ENCODE results near the gene MSI1.

DNA sequence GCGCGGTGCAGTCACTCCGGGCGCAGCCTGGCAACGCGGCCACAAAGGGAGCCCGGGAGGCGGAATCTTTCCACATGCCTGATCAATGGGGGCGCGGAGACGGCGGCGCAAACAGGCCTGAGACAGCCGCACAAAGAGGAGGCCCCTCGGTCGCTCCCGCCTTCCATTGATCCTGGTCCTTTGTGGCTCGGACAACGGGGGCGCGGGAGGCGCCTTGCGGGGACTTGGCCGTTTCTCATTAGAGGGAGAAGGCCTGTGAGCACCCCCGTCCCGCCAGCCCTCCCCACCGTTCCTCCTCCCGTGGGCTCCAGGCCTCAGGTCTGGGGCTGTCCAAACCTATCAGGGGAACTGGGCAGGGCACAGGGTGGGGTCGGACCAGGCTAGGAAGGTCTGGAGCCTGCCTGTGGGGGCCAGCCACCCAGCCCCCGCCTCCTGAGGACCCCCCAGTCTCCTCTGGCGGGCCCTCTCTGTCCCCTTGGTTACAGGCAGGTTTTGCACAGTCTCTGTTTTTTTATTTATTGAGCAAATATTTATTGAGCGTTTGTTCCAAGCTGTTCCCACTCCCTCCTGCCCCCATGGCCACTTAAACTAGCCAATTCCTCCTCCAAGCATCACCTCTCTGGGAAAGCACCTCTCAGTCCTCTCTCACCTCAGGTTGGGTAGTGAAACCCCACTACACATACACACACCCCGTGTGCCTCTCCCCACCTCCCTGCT is 29.0 kb upstream of the MSI1 start:
- TF ChIP-seq, protein P1, sequence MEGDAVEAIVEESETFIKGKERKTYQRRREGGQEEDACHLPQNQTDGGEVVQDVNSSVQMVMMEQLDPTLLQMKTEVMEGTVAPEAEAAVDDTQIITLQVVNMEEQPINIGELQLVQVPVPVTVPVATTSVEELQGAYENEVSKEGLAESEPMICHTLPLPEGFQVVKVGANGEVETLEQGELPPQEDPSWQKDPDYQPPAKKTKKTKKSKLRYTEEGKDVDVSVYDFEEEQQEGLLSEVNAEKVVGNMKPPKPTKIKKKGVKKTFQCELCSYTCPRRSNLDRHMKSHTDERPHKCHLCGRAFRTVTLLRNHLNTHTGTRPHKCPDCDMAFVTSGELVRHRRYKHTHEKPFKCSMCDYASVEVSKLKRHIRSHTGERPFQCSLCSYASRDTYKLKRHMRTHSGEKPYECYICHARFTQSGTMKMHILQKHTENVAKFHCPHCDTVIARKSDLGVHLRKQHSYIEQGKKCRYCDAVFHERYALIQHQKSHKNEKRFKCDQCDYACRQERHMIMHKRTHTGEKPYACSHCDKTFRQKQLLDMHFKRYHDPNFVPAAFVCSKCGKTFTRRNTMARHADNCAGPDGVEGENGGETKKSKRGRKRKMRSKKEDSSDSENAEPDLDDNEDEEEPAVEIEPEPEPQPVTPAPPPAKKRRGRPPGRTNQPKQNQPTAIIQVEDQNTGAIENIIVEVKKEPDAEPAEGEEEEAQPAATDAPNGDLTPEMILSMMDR (IDR thresholded peaks at IDR 0.05) = no peak
- TF ChIP-seq POLR2A (IDR thresholded peaks at IDR 0.05) (no peak), EP300 (IDR thresholded peaks at IDR 0.05) (no peak)

Data from ovary (tissue), 3 donors.